Skeletal muscle tissue (tissue), 4 donors: ENCODE results near the gene PRDM15. TPM values are rescaled to one million over a fixed set of nuclear protein-coding genes. Genes with fewer than 3 reads are reported as not detected.

Source experiments
- H3K27ac ChIP-seq: one replicate; pipeline ENCODE4 v1.7.0; 2013; ENCODE audit warnings: mild to moderate bottlenecking, low read depth, low read length, inconsistent platforms
- H3K27me3 ChIP-seq, 3 donors: one replicate each; pipeline ENCODE4 v1.7.0; 2013; ENCODE audit warnings: low read length in 3 of 3; ENCODE audit not compliant: control insufficient read depth in 3 of 3, insufficient read depth in 3 of 3
- H3K36me3 ChIP-seq, 3 donors: one replicate each; pipeline ENCODE4 v1.7.0; 2013; ENCODE audit warnings: low read length in 3 of 3; ENCODE audit not compliant: control insufficient read depth in 3 of 3, insufficient read depth in 3 of 3
- H3K4me1 ChIP-seq, 3 donors: one replicate each; pipeline ENCODE4 v1.7.0; 2013; ENCODE audit warnings: low read length in 3 of 3, mild to moderate bottlenecking in 3 of 3; ENCODE audit not compliant: control insufficient read depth in 3 of 3, insufficient read depth in 3 of 3
- H3K4me3 ChIP-seq, 3 donors: one replicate each; pipeline ENCODE4 v1.7.0; 2013; ENCODE audit warnings: low read length in 3 of 3
- H3K9ac ChIP-seq, 3 donors: one replicate each; pipeline ENCODE4 v1.7.0; 2013; ENCODE audit warnings: low read length in 3 of 3, mild to moderate bottlenecking in 3 of 3, moderate library complexity in 2 of 3, low read depth in 1 of 3
- H3K9me3 ChIP-seq, 3 donors: one replicate each; pipeline ENCODE4 v1.7.0; 2013; ENCODE audit warnings: low read length in 3 of 3; ENCODE audit not compliant: control insufficient read depth in 3 of 3
- total RNA-seq: library from RNA; depleted of rRNA; stranded (reverse); fragments of >200 nt; gene quantifications from one replicate; pipeline ENCODE4 v1.2.3, GENCODE V29; 2014
- donor health status: Osteomylitis.

The PRDM15 gene
- total RNA-seq, 1 donor from 2014 or later, result 2.6 TPM

DNA sequence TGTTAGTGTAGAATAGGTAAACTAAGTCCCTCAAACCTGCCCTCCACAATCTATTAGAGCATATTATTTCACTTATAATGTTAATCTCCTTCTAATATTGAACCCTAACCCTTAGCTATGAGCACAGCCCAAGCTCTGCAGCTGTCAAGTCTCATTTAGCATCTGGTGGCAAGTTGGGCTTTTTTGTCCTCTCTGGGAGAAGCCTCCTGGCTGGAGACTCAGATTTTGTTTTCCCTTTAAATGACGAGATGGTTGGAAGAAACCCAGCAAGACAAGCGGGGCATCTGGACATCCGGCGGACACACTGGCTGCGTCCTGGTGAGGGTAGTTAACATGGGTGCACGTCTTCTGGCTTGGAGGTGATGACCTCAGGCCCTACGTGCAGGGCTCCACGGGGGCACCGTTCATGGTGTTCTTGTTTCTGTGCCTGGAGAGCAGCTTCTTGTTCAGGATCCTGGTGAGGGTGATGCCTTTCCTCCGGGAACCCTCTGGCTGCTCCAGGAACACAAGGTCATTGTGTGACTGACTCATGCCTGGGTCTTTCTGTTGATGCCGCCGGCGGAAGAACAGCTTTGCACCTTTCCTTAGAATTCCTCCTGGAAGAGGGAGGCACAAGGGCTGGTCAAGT lies 9.7 kb upstream of the PRDM15 start:
- Histone ChIP-seq H3K9me3 (no peaks in the 10 kb centered on the region), H3K27ac (no peak overlapping the region), H3K9ac (peak overlapping the region in 1 of 3 donors; percentile 25), H3K4me3 (no peak overlapping the region), H3K36me3 (peaks cover 0 to 3% (median 3%) of the 10 kb centered on the region in 3 donors), H3K27me3 (no peaks in the 10 kb centered on the region), H3K4me1 (no peaks in the 10 kb centered on the region)

DNA sequence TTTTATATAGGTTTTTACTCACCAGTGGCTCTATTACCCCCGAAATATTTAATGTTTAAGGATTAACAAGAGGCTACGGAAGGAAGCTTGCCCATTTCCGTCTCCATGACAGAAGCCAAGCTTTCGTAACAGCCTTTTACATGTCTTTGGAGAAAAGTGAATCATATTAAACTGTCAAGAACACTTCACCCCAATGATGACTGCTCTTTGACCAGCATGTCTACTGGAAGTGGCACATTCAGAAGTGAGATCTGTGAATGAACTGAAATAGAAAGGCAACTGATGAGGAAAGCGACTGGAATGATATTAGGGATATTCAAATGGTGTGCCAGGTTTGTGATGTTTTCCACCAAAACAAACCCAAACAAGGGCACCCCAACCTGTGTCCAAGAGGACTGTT lies 8.5 kb upstream of the PRDM15 start:
- H3K27ac ChIP-seq, result no peak overlapping the region
- H3K36me3 ChIP-seq, result peaks cover 0 to 3% (median 3%) of the 10 kb centered on the region in 3 donors
- no peak overlapping the region for H3K4me3 ChIP-seq
- no peaks in the 10 kb centered on the region for H3K9me3 ChIP-seq
- H3K9ac ChIP-seq, result no peak overlapping the region
- no peaks in the 10 kb centered on the region for H3K4me1 ChIP-seq
- H3K27me3 ChIP-seq, result no peaks in the 10 kb centered on the region

DNA sequence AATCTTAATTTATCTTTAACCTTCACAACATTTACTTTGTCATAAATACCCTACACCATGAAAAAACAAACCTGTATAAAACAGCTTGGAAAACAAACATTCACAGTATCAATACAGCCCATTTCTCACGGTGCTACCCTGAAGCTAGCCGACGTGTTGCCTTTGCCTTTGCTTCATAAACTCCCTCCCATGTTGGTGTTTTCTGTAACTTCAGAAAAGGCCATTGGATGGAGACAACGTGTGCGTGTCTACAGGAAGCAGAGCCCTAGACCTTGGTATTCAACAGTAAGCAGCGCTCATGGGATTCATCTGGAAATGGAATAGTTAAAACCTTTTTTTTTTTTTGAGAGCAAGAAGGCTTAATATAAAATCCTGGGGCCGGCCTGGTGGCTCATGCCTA lies 7.2 kb upstream of the PRDM15 start:
- Histone ChIP-seq H3K27me3 (no peaks in the 10 kb centered on the region), H3K27ac (no peak overlapping the region), H3K9me3 (no peaks in the 10 kb centered on the region), H3K4me1 (no peaks in the 10 kb centered on the region), H3K4me3 (no peak overlapping the region), H3K36me3 (no peaks in the 10 kb centered on the region), H3K9ac (no peak overlapping the region)

DNA sequence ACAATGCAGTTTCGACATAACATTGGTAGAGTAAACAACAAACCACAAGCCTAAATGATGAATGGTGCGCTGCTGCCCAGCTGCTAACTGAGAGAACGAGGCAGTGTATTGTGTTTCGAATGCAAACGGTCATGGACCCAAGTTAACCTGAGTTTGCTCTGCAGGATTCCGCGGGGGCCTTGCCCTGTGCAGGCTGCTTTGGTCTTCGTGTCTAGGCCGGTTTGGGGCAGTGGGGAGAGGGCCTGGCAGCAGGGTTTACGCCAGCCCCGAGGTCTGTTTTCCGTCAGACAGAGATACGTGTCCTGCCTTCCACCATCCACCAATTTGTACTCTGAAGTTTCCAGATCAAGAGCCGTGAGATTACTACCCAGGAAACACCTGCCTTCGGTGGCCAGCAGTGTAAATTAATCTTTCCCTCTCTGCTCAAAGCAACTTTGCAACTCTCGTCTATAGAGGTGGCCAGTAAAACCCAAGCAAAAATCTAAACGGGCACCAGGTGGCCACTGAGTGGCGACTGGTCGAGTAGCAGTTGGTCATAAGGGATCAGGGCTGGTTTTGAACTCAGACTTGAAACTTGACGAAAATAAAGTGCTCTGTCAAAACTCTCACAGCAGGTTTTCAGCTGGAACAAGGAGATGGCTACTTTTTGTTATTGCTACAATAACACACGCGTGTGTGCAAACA lies 6.3 kb upstream of the PRDM15 start:
- Histone ChIP-seq H3K36me3 (no peaks in the 10 kb centered on the region), H3K9me3 (no peaks in the 10 kb centered on the region), H3K27ac (no peak overlapping the region), H3K27me3 (no peaks in the 10 kb centered on the region), H3K4me1 (no peaks in the 10 kb centered on the region), H3K4me3 (no peak overlapping the region), H3K9ac (no peak overlapping the region)

DNA sequence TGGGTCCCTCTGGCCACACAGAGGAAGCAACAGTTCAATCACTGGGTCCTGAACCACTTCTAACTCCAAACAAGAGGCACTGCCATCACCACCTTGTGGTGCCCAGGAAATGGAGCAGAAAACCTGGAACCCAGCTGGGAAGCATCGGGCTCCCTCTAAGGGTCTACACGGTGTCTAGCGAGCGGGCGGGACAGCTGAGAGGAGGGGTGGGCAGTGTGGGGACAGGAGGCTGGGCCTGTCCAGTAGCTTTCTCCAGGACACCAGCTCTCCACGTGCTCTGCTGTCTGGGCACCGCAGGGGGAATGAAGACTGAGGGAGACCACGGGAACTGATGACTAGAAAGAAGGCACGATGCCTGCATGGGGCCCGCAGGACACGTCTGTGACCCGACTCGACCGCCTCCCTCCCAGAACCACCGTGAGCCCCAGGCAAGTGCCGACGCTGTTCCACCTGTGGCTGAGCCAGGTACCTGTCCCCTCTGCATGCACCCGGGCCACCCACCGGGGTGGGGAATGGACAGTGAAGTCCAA lies 5.4 kb upstream of the PRDM15 start:
- H3K27me3 ChIP-seq, result no peaks in the 10 kb centered on the region
- H3K9ac ChIP-seq, result no peak overlapping the region
- no peaks in the 10 kb centered on the region for H3K9me3 ChIP-seq
- H3K36me3 ChIP-seq, result no peaks in the 10 kb centered on the region
- H3K27ac ChIP-seq, result no peak overlapping the region
- no peak overlapping the region for H3K4me3 ChIP-seq
- peaks cover 0 to 4% (median 3%) of the 10 kb centered on the region in 3 donors for H3K4me1 ChIP-seq

DNA sequence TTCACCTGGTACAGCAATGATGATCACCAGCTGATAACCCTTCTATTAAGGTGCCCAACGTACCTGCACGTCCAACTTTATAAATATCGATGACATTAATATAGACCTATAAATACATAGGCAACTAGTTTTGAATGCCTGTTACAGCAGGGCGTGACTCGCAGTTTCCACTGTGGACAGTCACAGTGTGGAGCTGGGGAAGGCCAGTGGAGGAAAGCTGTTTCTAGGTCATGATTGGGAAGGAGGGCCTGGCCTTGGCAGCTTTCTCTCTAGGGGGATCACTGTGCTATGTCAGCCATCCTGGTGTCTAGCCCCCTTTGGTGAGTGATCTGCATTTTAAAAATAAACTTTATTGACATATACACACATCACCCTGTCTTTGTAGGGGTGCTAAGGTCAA lies 4.4 kb upstream of the PRDM15 start:
- Histone ChIP-seq H3K4me3 (no peak overlapping the region), H3K4me1 (peaks cover 0 to 4% (median 4%) of the 10 kb centered on the region in 3 donors), H3K36me3 (no peaks in the 10 kb centered on the region), H3K9me3 (no peaks in the 10 kb centered on the region), H3K27me3 (no peaks in the 10 kb centered on the region), H3K27ac (no peak overlapping the region), H3K9ac (no peak overlapping the region)

DNA sequence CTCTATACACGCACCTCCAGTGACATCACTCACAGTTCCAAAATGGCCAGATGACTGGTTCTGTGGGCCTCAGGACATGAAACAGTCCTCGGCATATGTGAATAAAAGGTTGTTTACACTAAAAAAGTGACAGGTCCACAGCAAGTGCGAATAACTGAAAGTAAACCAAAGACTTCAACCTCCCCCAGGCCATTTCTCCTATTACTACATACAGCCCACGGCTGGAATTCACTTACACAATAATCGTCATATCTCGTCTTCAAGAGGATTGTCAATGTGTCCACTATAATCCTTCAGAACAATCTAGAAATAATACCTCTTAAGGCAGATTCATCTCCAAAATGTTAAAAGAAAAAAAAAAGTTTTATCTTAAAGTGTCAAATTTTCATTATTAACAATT lies 1.9 kb upstream of the PRDM15 start:
- Histone ChIP-seq H3K9me3 (no peaks in the 10 kb centered on the region), H3K4me3 (no peak overlapping the region), H3K9ac (no peak overlapping the region), H3K27me3 (no peaks in the 10 kb centered on the region), H3K27ac (no peak overlapping the region), H3K4me1 (peaks cover 7 to 12% (median 11%) of the 10 kb centered on the region in 3 donors), H3K36me3 (no peaks in the 10 kb centered on the region)

DNA sequence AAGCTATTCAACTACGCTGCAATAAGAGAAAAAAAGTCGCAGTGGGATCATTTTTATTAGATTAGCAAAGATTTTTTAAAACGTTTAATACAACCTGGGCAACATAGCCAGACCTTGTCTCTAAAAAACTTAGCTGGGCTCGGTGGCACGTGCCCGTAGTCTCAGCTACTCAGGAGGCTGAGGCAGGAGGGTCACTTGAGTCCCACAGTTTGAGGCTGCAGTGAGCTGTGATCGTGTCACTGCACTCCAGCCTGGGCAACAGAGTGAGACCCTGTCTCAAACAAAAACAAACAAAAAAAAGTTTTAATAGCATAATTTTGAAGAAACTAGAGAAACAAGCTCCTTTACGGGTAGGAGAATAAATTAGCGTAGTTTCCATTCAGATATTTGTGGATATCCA lies 1.0 kb upstream of the PRDM15 start:
- peak overlapping the region; percentile 76 to 81 (median 80) for H3K4me3 ChIP-seq
- peaks cover 7 to 13% (median 12%) of the 10 kb centered on the region in 3 donors for H3K4me1 ChIP-seq
- peak overlapping the region in 2 of 3 donors; percentile 83 to 86 for H3K9ac ChIP-seq
- H3K36me3 ChIP-seq, result no peaks in the 10 kb centered on the region
- H3K27ac ChIP-seq, result no peak overlapping the region
- H3K9me3 ChIP-seq, result no peaks in the 10 kb centered on the region
- H3K27me3 ChIP-seq, result no peaks in the 10 kb centered on the region

DNA sequence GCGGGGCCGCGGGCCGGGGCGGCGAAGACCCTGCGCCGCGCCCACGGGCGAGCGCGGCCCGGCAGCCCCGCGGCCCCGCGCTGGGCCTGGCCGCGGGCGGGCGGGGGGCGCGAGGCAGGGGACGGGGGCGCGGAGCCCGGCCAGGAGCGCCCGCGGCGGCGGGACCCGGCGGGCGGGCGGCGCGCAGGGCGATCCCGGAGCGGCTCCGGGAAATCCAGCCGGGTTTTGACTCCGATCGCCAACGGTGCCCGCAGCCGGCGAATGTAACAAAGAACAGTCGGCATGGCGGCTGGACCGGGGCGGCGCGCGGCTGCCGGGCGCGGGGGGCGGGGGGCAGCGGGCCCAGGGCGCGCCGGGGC lies 334 bp downstream of the PRDM15 start:
- no peaks in the 10 kb centered on the region for H3K9me3 ChIP-seq
- no peaks in the 10 kb centered on the region for H3K36me3 ChIP-seq
- H3K4me3 ChIP-seq, result peak overlapping the region in 2 of 3 donors; percentile 85
- peak overlapping the region in 1 of 3 donors; percentile 88 for H3K9ac ChIP-seq
- H3K27me3 ChIP-seq, result no peaks in the 10 kb centered on the region
- H3K27ac ChIP-seq, result no peak overlapping the region
- peaks cover 7 to 15% (median 12%) of the 10 kb centered on the region in 3 donors for H3K4me1 ChIP-seq
